Measurements from ENCODE around the gene C11orf24. TPM values are rescaled to one million over a fixed set of nuclear protein-coding genes. Genes with fewer than 3 reads are reported as not detected.

The C11orf24 gene
- total and polyA plus RNA-seq, 9 of the 15 experiments (the other 6 are each of a cell fraction or from before 2014, with no cell fraction given), result 2.0 to 65.2 (median 32.5) TPM

DNA sequence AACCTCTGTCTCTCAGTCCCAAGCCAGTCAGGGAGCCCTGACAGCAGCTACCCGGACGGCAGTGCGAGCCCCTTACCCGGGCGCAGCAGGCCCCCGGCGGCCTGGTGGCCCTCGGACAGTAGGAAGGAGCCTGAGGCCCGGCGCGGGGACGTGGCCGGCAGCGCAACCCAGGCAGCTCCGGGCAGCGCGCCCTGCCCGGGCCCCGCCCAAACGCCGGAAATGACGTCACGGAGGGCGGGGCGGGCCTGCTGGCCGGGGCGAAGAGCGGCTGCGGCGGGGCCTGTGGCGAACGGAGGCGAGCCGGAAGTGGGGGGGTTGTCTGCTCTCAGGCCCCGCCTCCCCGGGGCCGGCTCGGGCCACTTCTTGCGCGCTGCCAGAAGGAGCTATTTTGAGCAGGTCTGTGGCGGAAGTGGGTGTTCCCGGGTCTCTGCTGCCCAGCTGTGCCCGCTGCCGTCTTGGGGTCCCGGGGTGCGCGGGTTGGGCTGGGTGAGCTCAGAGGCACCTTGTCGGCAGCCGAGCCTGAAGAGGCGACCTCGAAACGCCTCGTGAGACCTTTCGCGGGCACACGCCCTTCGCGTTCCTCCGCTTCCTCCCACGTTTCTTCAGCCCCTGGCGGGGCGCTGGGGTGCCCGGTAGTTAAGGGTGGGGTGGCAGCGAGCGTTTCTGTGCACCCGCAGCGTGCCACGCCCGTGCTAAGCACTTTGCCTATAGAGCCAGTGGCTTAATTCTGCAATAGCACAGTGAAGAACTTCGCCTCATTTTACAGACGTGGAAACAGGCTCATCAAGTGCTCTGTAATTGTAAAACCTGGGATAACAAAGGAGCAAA, at the start of gene C11orf24 (continued):
- TF ChIP-seq, protein P1, sequence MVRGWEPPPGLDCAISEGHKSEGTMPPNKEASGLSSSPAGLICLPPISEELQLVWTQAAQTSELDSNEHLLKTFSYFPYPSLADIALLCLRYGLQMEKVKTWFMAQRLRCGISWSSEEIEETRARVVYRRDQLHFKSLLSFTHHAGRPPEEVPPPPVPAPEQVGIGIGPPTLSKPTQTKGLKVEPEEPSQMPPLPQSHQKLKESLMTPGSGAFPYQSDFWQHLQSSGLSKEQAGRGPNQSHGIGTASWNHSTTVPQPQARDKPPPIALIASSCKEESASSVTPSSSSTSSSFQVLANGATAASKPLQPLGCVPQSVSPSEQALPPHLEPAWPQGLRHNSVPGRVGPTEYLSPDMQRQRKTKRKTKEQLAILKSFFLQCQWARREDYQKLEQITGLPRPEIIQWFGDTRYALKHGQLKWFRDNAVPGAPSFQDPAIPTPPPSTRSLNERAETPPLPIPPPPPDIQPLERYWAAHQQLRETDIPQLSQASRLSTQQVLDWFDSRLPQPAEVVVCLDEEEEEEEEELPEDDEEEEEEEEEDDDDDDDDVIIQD (CRISPR knock-in tag; IDR thresholded peaks at IDR 0.05), result 0 out of 2 replicates have a peak, but pooled peaks have one; percentile 18
- TF ChIP-seq CBX3 (IDR thresholded peaks at IDR 0.05; ENCODE audit: borderline replicate concordance in 1 of 2, low read length in 2 of 2) (no peak), U2AF1 (optimal IDR thresholded peaks at IDR 0.05; ENCODE audit: low read depth, low read length) (peak; percentile 53), HNRNPL (IDR thresholded peaks at IDR 0.05; ENCODE audit: low read depth, low read length) (peak; percentile 95), RFX7 (CRISPR knock-in tag; IDR thresholded peaks at IDR 0.05) (no peak), ZNF695 (CRISPR knock-in tag; IDR thresholded peaks at IDR 0.05) (no peak), NEUROD1 (IDR thresholded peaks at IDR 0.05; ENCODE audit: borderline replicate concordance, low read depth, low read length, partially characterized antibody) (peak; percentile 83), ELF1 (tag; IDR thresholded peaks at IDR 0.05) (peak; percentile 83), U2AF2 (optimal IDR thresholded peaks at IDR 0.05; ENCODE audit: low read depth, low read length) (no peak), EP300 (IDR thresholded peaks at IDR 0.05; ENCODE audit: low read length) (peak; percentile 25; the same call in 1 of the 2 replicates), PHF20 (IDR thresholded peaks at IDR 0.05; ENCODE audit: partially characterized antibody) (peak; percentile 2), ILK (tag; IDR thresholded peaks at IDR 0.05; ENCODE audit: borderline replicate concordance, low read depth) (no peak), NR3C1 (CRISPR knock-in tag; IDR thresholded peaks at IDR 0.05) (peak; percentile 74; the same call in 1 of the 2 replicates), RB1 (IDR thresholded peaks at IDR 0.05; ENCODE audit: low read depth) (peak; percentile 79), TBP (optimal IDR thresholded peaks at IDR 0.05; ENCODE audit: low read depth, low read length) (peak; percentile 94), RBM14 (IDR thresholded peaks at IDR 0.05; ENCODE audit: borderline replicate concordance, insufficient read depth, low read depth, low read length) (0 out of 2 replicates have a peak, but pooled peaks have one; percentile 23), KDM2B (CRISPR knock-in tag; IDR thresholded peaks at IDR 0.05) (no peak), GATA2 (CRISPR knock-in tag; IDR thresholded peaks at IDR 0.05) (no peak), NONO (IDR thresholded peaks at IDR 0.05; ENCODE audit: low read depth in 2 of 2, low read length in 1 of 2) (peak in 1 of 2 experiments; percentile 9; a peak in 1 of 4 replicates), FIP1L1 (IDR thresholded peaks at IDR 0.05; ENCODE audit: low read depth, low read length, poor library complexity, severe bottlenecking) (peak; percentile 79)
- TF ChIP-seq, protein P2, sequence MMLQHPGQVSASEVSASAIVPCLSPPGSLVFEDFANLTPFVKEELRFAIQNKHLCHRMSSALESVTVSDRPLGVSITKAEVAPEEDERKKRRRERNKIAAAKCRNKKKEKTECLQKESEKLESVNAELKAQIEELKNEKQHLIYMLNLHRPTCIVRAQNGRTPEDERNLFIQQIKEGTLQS (IDR thresholded peaks at IDR 0.05), result peak; percentile 95
- TF ChIP-seq, protein P2 (CRISPR knock-in tag; conservative IDR thresholded peaks at IDR 0.05), result 0 out of 2 replicates have a peak, but pooled peaks have one; percentile 65
- TF ChIP-seq, protein P3, sequence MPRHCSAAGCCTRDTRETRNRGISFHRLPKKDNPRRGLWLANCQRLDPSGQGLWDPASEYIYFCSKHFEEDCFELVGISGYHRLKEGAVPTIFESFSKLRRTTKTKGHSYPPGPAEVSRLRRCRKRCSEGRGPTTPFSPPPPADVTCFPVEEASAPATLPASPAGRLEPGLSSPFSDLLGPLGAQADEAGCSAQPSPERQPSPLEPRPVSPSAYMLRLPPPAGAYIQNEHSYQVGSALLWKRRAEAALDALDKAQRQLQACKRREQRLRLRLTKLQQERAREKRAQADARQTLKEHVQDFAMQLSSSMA (CRISPR knock-in tag; IDR thresholded peaks at IDR 0.05), result no peak
- TF ChIP-seq, protein P4, sequence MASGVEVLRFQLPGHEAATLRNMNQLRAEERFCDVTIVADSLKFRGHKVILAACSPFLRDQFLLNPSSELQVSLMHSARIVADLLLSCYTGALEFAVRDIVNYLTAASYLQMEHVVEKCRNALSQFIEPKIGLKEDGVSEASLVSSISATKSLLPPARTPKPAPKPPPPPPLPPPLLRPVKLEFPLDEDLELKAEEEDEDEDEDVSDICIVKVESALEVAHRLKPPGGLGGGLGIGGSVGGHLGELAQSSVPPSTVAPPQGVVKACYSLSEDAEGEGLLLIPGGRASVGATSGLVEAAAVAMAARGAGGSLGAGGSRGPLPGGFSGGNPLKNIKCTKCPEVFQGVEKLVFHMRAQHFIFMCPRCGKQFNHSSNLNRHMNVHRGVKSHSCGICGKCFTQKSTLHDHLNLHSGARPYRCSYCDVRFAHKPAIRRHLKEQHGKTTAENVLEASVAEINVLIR (CRISPR knock-in tag; IDR thresholded peaks at IDR 0.05), result peak; percentile 89
